GM12878 (cell line): ENCODE measurements around the gene NOSTRIN. TPM values are rescaled to one million over a fixed set of nuclear protein-coding genes. Genes with fewer than 3 reads are reported as not detected.

Experiments
- ATAC-seq: fragments of 200-7000 bp; cut with Tn5 transposase; 3 replicates; pipeline ENCODE4 v1.9.1; 2020; ENCODE audit warnings: mild to moderate bottlenecking, moderate library complexity
- BruUV-seq: library from RNA; stranded (reverse); fragments of 400-500 nt; replicated peaks from 2 replicates; lab custom pipeline; 2021; lab: Mats Ljungman, UMichigan
- CTCF ChIA-PET: fragments of 300-600 bp; sonication (Branson Sonifier 250); formaldehyde crosslinking; extraction: SDS; loops from one replicate; lab custom pipeline; 2021; ENCODE audit warnings: inconsistent platforms; lab: Yijun Ruan, JAX
- POLR2A ChIA-PET: fragments of 350-600 bp; formaldehyde crosslinking; extraction: SDS; loops from one replicate; lab custom pipeline; 2021; ENCODE audit warnings: inconsistent platforms; lab: Charles Lee
- RAD21 ChIA-PET: fragments of 300-600 bp; sonication (Branson Sonifier 250); formaldehyde crosslinking; loops from one replicate; lab custom pipeline; 2023; ENCODE audit warnings: antibody characterized with exemption; ENCODE audit not compliant: unreplicated experiment; lab: Charles Lee
- SMC1A ChIA-PET: fragments of 300-600 bp; sonication (Branson Sonifier 250); formaldehyde crosslinking; loops from one replicate; lab custom pipeline; 2023; ENCODE audit not compliant: unreplicated experiment, uncharacterized antibody; lab: Charles Lee
- DNase-seq: peaks from one replicate; pipeline ENCODE4 v3.0.0-alpha.2; 2011; ENCODE audit warnings: low read depth, low spot score
- FAIRE-seq: peaks from 3 replicates; lab custom pipeline; 2011; peaks lifted over from hg19 to GRCh38; lab: Jason Lieb, UNC
- H2AFZ ChIP-seq: 2 replicates; pipeline ENCODE4 v1.6.0; 2011; ENCODE audit warnings: low read depth, low read length, control low read depth; ENCODE audit not compliant: control insufficient read depth
- H3K27ac ChIP-seq: 2 replicates; pipeline ENCODE4 v1.5.1; 2011; ENCODE audit warnings: control low read depth; ENCODE audit not compliant: control insufficient read depth, insufficient read depth
- H3K27me3 ChIP-seq, 2 experiments: replicated peaks in 1 of 2; 2 replicates each; pipeline versions ENCODE4 v1.6.0 to v1.6.1; 2011; ENCODE audit warnings: low read length in 1 of 2; ENCODE audit not compliant: control insufficient read depth in 2 of 2, insufficient read depth in 2 of 2
- H3K36me3 ChIP-seq, 2 experiments: 2 replicates each; pipeline ENCODE4 v1.5.1; 2011; ENCODE audit warnings: low read length in 1 of 2; ENCODE audit not compliant: control insufficient read depth in 2 of 2, insufficient read depth in 2 of 2
- H3K4me1 ChIP-seq: 2 replicates; pipeline ENCODE4 v1.6.1; 2011; ENCODE audit warnings: mild to moderate bottlenecking, low read length, moderate library complexity, mixed read lengths; ENCODE audit not compliant: control insufficient read depth, insufficient read depth
- H3K4me2 ChIP-seq: 2 replicates; pipeline ENCODE4 v1.6.0; 2011; ENCODE audit warnings: control low read depth; ENCODE audit not compliant: control insufficient read depth, insufficient read depth
- H3K4me3 ChIP-seq: fragments of 200-600 bp; sonication (generic); 2 replicates; pipeline ENCODE4 v1.5.1; 2016
- H3K79me2 ChIP-seq: 2 replicates; pipeline ENCODE4 v1.6.0; 2011; ENCODE audit warnings: low read length; ENCODE audit not compliant: control insufficient read depth, insufficient read depth
- H3K9ac ChIP-seq: 2 replicates; pipeline ENCODE4 v1.8.0; 2011; ENCODE audit warnings: low read length, control low read depth, mixed read lengths; ENCODE audit not compliant: control insufficient read depth, insufficient read depth
- H3K9me3 ChIP-seq: replicated peaks from 3 replicates; pipeline ENCODE4 v1.5.1; 2011; ENCODE audit warnings: mild to moderate bottlenecking, low read length; ENCODE audit not compliant: control insufficient read depth, insufficient read depth
- H4K20me1 ChIP-seq: 2 replicates; pipeline ENCODE4 v1.6.0; 2011; ENCODE audit not compliant: control insufficient read depth, insufficient read depth
- EED ChIP-seq: sonication (generic); IDR thresholded peaks from 2 replicates; pipeline ENCODE4 v1.6.1; 2016; ENCODE audit warnings: antibody characterized with exemption, low read depth
- EP300 ChIP-seq, 2 experiments: fragments of 150-350 bp in 1 of 2; IDR thresholded peaks; 2 replicates each; pipeline ENCODE4 v1.6.1; 2011 to 2012; ENCODE audit warnings: low read depth in 2 of 2, low read length in 2 of 2, borderline replicate concordance in 1 of 2, improper control_type of control experiment in 1 of 2, inconsistent platforms in 1 of 2; ENCODE audit not compliant: control insufficient read depth in 1 of 2
- MYC ChIP-seq: IDR thresholded peaks from 2 replicates; pipeline ENCODE4 v1.6.1; 2011; ENCODE audit warnings: mild to moderate bottlenecking, low read length, moderate library complexity, inconsistent platforms; ENCODE audit not compliant: insufficient read depth, insufficient replicate concordance, insufficient read length, severe bottlenecking
- PML ChIP-seq: IDR thresholded peaks from 2 replicates; pipeline ENCODE4 v1.6.1; 2012; ENCODE audit warnings: low read length, inconsistent platforms
- POLR2AphosphoS5 ChIP-seq: IDR thresholded peaks from 2 replicates; pipeline ENCODE4 v1.6.1; 2011; ENCODE audit warnings: mild to moderate bottlenecking, low read length, inconsistent platforms
- RB1 ChIP-seq: fragments of 450-650 bp; formaldehyde crosslinking; IDR thresholded peaks from 2 replicates; pipeline ENCODE4 v1.6.1; 2017; ENCODE audit warnings: mild to moderate bottlenecking, borderline replicate concordance
- SREBF2 ChIP-seq: IDR thresholded peaks from 2 replicates; pipeline ENCODE4 v1.6.1; 2012; ENCODE audit warnings: mild to moderate bottlenecking, low read length
- TCF12 ChIP-seq: IDR thresholded peaks from 2 replicates; pipeline ENCODE4 v1.6.1; 2011; ENCODE audit warnings: low read depth, mild to moderate bottlenecking, low read length
- WRNIP1 ChIP-seq: IDR thresholded peaks from 2 replicates; pipeline ENCODE4 v1.6.1; 2011; ENCODE audit warnings: low read depth, low read length, improper control_type of control experiment, borderline replicate concordance
- ZNF217 ChIP-seq: fragments of 450-650 bp; IDR thresholded peaks from 2 replicates; pipeline ENCODE4 v1.6.1; 2017; ENCODE audit warnings: antibody characterized with exemption, mild to moderate bottlenecking
- ZSCAN29 ChIP-seq: fragments of 450-650 bp; IDR thresholded peaks from 2 replicates; pipeline ENCODE4 v1.6.1; 2017; ENCODE audit warnings: mild to moderate bottlenecking, moderate library complexity
- ZZZ3 ChIP-seq: IDR thresholded peaks from 2 replicates; pipeline ENCODE4 v1.6.1; 2011; ENCODE audit warnings: low read depth; ENCODE audit not compliant: control insufficient read depth, insufficient read length
- WGBS: methylation state at CpG from one replicate; pipeline ENCODE4 v1.1.6; 2016; ENCODE audit warnings: low lambda C conversion rate; ENCODE audit not compliant: insufficient replicate concordance, insufficient coverage; ENCODE audit errors: missing lambda C conversion rate; 5-methylcytosine and 5-hydroxymethylcytosine counted together
- in situ Hi-C: fragments of 300-500 bp; cut with MboI; formaldehyde crosslinking; loops from 9 replicates; pipeline ENCODE4 v1.14.3; 2018; ENCODE audit warnings: mixed read lengths
- intact Hi-C: fragments of 100-400 bp; cut with micrococcal nuclease; formaldehyde crosslinking; loops from one replicate; pipeline ENCODE4 v1.14.2; 2022; ENCODE audit not compliant: unreplicated experiment
- polyA plus RNA-seq, 11 experiments: library from polyadenylated mRNA; depleted of rRNA in 4 of 11; unstranded in 6 of 11; stranded (reverse) in 5 of 11; fragments of >200 nt; fragmentation: Nextera tagmentation in 4 of 11; fragmentation: Illumina TruSeq in 1 of 11; extraction: Ambion mirVana in 4 of 11; extraction: Trizol in 1 of 11; gene quantifications; 1 replicate in 1 of 11; 2 replicates in 10 of 11; pipeline versions ENCODE4 v1.2.1 to v1.2.3, GENCODE V29; 2011 to 2016; ENCODE audit warnings: inconsistent platforms in 2 of 11, missing spikeins in 2 of 11, low read depth in 1 of 11
- total RNA-seq, 4 experiments: library from RNA; depleted of rRNA in 3 of 4; stranded (reverse); fragments of >200 nt in 3 of 4; fragmentation: Illumina TruSeq in 1 of 4; extraction: Trizol in 1 of 4; gene quantifications; 2 replicates each; pipeline versions ENCODE4 v1.2.1 to v1.2.3, GENCODE V29; 2013 to 2021
- TF ChIP-seq, protein P1 (sequence below): fragments of 450-650 bp; IDR thresholded peaks from 2 replicates; pipeline ENCODE4 v1.6.1; 2016; ENCODE audit warnings: mild to moderate bottlenecking
- TF ChIP-seq, protein P2 (sequence below): IDR thresholded peaks from 2 replicates; pipeline ENCODE4 v1.6.1; 2012; ENCODE audit warnings: low read depth, low read length, improper control_type of control experiment
- TF ChIP-seq, protein P3 (sequence below): fragments of 450-650 bp; IDR thresholded peaks from 2 replicates; pipeline ENCODE4 v1.6.1; 2014; ENCODE audit warnings: mild to moderate bottlenecking

The NOSTRIN gene
- total and polyA plus RNA-seq, 10 of the 15 experiments (the other 5 are each of a cell fraction or from before 2014, with no cell fraction given): 0.13 to 0.42 (median 0.37) TPM; not detected in 5

GRCh38 chr2:168901003-168901402 lies 98.6 kb downstream of the NOSTRIN start, which contains the start of gene G6PC2 (continued):
- TF ChIP-seq, protein P1, sequence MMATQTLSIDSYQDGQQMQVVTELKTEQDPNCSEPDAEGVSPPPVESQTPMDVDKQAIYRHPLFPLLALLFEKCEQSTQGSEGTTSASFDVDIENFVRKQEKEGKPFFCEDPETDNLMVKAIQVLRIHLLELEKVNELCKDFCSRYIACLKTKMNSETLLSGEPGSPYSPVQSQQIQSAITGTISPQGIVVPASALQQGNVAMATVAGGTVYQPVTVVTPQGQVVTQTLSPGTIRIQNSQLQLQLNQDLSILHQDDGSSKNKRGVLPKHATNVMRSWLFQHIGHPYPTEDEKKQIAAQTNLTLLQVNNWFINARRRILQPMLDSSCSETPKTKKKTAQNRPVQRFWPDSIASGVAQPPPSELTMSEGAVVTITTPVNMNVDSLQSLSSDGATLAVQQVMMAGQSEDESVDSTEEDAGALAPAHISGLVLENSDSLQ: no peak
- no peak for TF ChIP-seq MYC
- TF ChIP-seq WRNIP1: no peak
- no peak for TF ChIP-seq ZSCAN29
- no peak for TF ChIP-seq PML
- TF ChIP-seq RB1: no peak
- no peak for TF ChIP-seq EP300 (IDR thresholded peaks at IDR 0.05; ENCODE audit: borderline replicate concordance in 1 of 2, control insufficient read depth in 1 of 2, low read depth in 2 of 2, low read length in 2 of 2)
- no peak for TF ChIP-seq POLR2AphosphoS5
- TF ChIP-seq, protein P2, sequence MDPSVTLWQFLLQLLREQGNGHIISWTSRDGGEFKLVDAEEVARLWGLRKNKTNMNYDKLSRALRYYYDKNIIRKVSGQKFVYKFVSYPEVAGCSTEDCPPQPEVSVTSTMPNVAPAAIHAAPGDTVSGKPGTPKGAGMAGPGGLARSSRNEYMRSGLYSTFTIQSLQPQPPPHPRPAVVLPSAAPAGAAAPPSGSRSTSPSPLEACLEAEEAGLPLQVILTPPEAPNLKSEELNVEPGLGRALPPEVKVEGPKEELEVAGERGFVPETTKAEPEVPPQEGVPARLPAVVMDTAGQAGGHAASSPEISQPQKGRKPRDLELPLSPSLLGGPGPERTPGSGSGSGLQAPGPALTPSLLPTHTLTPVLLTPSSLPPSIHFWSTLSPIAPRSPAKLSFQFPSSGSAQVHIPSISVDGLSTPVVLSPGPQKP: no peak
- no peak for TF ChIP-seq ZZZ3
- TF ChIP-seq, all 136 proteins: peak for 0

- no peaks in the 10 kb centered on the region for H3K4me1 ChIP-seq
- H3K27ac ChIP-seq: no peak overlapping the region
- 54% methylated on average over 2 of the region's 2 CpGs for WGBS
- SMC1A ChIA-PET: no interaction called here
- H3K4me3 ChIP-seq: no peak overlapping the region
- no peaks in the 10 kb centered on the region for H3K79me2 ChIP-seq
- no peaks in the 10 kb centered on the region for H3K9me3 ChIP-seq
- intact Hi-C loops (no loop called here), in situ Hi-C loops (no loop called here)
- no peak for FAIRE-seq
- POLR2A ChIA-PET: no interaction called here
- H3K27me3 ChIP-seq: no peaks in the 10 kb centered on the region; a peak in 1 of 4 replicates
- no peak overlapping the region for H3K9ac ChIP-seq
- BruUV-seq: no TSS peak
- no peak for ATAC-seq
- no peak overlapping the region for H2AFZ ChIP-seq
- RAD21 ChIA-PET: no interaction called here
- DNase-seq: no peak
- TF ChIP-seq, protein P3, sequence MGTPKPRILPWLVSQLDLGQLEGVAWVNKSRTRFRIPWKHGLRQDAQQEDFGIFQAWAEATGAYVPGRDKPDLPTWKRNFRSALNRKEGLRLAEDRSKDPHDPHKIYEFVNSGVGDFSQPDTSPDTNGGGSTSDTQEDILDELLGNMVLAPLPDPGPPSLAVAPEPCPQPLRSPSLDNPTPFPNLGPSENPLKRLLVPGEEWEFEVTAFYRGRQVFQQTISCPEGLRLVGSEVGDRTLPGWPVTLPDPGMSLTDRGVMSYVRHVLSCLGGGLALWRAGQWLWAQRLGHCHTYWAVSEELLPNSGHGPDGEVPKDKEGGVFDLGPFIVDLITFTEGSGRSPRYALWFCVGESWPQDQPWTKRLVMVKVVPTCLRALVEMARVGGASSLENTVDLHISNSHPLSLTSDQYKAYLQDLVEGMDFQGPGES: no peak
- TF ChIP-seq EED: no peak
- TF ChIP-seq ZNF217: no peak
- no peak for TF ChIP-seq SREBF2
- no peak for TF ChIP-seq TCF12
- H4K20me1 ChIP-seq: no peaks in the 10 kb centered on the region
- H3K4me2 ChIP-seq: no peak overlapping the region
- CTCF ChIA-PET: no interaction called here
- no peaks in the 10 kb centered on the region for H3K36me3 ChIP-seq
Measured at GRCh38 chr2:168903888-168904287, 101.5 kb downstream of the NOSTRIN start.
